Activated naive CD8-positive, alpha-beta T cell treated with anti-CD3 and anti-CD28 coated beads, Interleukin-2, amount 50 U/mL, for 24 hours (primary cell): ENCODE measurements around the gene FHOD3.

Experiments used
- ATAC-seq: fragments of 150-1000 bp; cut with Tn5 transposase; one replicate; pipeline ENCODE4 v1.10.0; 2021
- DNase-seq: peaks from one replicate; pipeline ENCODE4 v3.0.0; 2021
- H3K27ac Mint-ChIP-seq: one replicate; pipeline ENCODE4 v1.8.0; 2021; ENCODE audit warnings: mild to moderate bottlenecking, mixed read lengths
- H3K27me3 Mint-ChIP-seq: one replicate; pipeline ENCODE4 v1.8.0; 2021; ENCODE audit warnings: mixed read lengths
- H3K36me3 Mint-ChIP-seq: one replicate; pipeline ENCODE4 v1.8.0; 2021; ENCODE audit warnings: low read depth, mixed read lengths
- H3K4me1 Mint-ChIP-seq: one replicate; pipeline ENCODE4 v1.8.0; 2021; ENCODE audit warnings: mixed read lengths
- H3K4me3 Mint-ChIP-seq: one replicate; pipeline ENCODE4 v1.8.0; 2021; ENCODE audit warnings: mild to moderate bottlenecking, moderate library complexity, mixed read lengths
- H3K9me3 Mint-ChIP-seq: one replicate; pipeline ENCODE4 v1.8.0; 2021; ENCODE audit warnings: mixed read lengths

The FHOD3 gene

DNA sequence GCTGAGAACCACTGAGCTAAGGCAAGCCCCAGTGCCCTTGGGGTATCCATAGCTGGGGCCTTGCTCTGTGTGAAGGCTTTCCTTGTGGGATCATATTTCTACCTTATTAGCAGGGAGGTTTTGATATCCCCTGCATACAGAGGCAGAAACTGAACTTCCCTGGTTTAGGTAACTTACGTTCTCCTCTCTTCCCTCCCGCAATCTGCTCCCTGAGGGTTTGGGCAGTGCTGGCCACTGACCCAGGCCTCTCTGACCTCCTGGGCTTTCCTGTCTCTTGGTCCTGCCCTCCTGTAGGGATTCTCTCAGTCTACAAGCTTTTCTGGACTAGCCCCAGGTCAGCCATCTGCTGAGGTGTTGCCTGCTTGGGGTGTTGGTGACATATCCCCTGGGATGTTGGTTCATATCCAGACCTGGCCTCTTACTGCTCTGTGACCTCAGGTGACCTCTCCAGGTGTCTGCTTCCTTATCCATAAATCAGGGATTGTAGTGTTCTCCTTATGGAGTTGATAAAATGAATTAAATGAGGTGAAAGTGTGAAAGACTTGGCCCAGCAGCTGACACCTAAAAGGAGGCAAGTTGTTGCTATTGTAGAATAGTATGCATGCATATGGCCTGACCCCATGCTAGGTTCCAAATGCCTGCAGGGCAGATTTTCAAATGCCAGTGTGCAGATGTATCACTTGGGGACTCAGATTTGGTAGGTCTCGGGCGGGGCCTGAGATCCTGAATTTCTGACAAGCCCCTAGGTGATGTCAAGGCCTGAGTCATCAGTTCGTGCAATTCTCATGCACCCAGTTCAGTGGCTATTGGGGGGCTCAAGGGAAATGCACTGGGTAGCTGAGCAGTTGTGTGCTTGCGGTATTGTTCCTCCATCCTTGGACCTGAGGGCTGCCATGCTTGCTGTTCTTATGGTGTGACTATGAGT lies 106.6 kb downstream of the FHOD3 start:
- Mint-ChIP-seq H3K4me1 (no peaks in the 10 kb centered on the region), H3K4me3 (no peak overlapping the region), H3K27me3 (peaks cover 9% of the 10 kb centered on the region), H3K9me3 (no peaks in the 10 kb centered on the region), H3K36me3 (no peaks in the 10 kb centered on the region), H3K27ac (no peak overlapping the region)
- DNase-seq (no peak), ATAC-seq (no peak)

DNA sequence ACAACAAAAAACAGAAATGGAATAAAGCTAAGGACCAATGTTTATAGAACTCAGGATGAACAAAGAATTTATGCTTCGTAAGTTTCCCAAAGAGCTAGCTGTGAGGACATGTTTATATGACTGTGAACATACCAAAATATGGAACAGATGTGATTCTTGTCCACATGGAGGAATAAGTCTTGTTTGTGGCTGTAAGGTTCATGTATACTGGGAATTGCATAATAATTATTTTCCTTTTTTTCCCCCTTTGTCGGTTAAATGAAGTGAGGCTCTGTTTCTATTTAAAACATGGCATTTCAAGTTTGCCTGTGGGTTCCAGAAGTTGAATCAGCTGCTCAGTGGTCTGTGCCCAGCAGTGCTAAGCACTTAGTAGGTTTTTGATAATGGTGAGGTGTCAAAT lies 108.1 kb downstream of the FHOD3 start:
- no peaks in the 10 kb centered on the region for H3K36me3 Mint-ChIP-seq
- H3K9me3 Mint-ChIP-seq: no peaks in the 10 kb centered on the region
- peaks cover 5% of the 10 kb centered on the region for H3K27me3 Mint-ChIP-seq
- H3K4me1 Mint-ChIP-seq: no peaks in the 10 kb centered on the region
- no peak for ATAC-seq
- no peak for DNase-seq
- H3K4me3 Mint-ChIP-seq: no peak overlapping the region
- H3K27ac Mint-ChIP-seq: no peak overlapping the region

DNA sequence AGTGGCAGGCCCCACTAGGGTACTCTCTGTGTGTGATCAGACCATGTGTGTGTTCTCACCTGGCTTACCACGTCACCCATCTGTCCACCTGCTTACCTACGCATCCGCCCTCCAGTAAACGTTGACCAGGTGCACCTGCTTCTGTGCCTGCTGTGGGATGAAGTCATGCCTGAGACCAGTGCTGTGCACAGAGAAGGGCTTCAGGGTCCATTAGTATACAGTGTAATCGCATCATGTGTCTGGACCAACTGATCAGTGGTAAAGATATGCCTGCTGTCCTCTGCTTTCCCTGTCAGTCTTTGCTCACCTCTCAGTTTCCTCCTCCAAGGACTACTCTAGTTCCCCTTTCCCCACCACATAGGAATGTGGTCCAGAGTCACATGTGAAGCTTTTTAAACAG lies 109.3 kb downstream of the FHOD3 start:
- no peak overlapping the region for H3K4me3 Mint-ChIP-seq
- peaks cover 5% of the 10 kb centered on the region for H3K27me3 Mint-ChIP-seq
- H3K4me1 Mint-ChIP-seq: no peaks in the 10 kb centered on the region
- DNase-seq (no peak), ATAC-seq (no peak)
- H3K9me3 Mint-ChIP-seq: no peaks in the 10 kb centered on the region
- no peak overlapping the region for H3K27ac Mint-ChIP-seq
- H3K36me3 Mint-ChIP-seq: no peaks in the 10 kb centered on the region

DNA sequence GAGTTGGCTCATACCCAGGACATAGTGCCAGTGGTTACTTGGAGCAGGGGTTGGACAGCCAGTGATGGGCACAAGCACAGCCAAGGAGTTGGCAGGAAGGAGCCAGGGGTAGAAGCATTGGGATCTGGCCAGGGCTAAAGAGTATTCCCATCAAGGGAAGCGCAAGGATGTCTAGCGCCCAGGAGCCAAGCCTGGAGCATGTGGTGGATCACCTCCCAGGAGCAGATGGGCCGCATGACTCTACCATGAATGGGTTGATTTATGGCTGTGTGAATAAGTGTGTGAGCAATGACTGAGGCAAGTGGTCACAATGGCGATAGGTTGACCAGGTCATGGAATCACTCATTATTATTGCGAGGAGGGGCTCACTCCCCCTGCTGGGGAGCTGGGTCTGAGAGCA lies 111.1 kb downstream of the FHOD3 start:
- H3K4me1 Mint-ChIP-seq: no peaks in the 10 kb centered on the region
- peaks cover 5% of the 10 kb centered on the region for H3K27me3 Mint-ChIP-seq
- DNase-seq: no peak
- H3K9me3 Mint-ChIP-seq: no peaks in the 10 kb centered on the region
- H3K36me3 Mint-ChIP-seq: no peaks in the 10 kb centered on the region
- H3K4me3 Mint-ChIP-seq: no peak overlapping the region
- no peak for ATAC-seq
- H3K27ac Mint-ChIP-seq: no peak overlapping the region

DNA sequence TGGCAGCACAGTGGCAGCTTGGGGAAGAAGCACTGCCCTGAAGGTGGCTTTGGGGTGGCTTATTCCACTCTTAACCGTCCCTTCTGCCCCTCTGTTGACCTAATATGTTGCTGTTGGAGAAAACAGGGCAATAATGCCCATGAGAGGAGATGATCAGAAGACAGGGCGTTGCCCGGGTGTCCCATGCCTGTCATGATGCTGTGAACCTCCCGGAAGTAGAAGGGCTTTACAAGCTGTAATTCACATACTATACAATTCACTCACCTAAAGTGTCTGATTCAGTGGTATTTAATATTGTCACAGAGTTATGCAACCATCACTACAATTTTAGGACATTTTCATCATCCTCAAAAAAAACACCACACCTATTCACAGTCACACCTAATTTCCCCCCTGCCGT lies 112.3 kb downstream of the FHOD3 start:
- Mint-ChIP-seq H3K9me3 (no peaks in the 10 kb centered on the region), H3K4me3 (no peak overlapping the region), H3K27ac (no peak overlapping the region), H3K27me3 (peaks cover 5% of the 10 kb centered on the region), H3K4me1 (no peaks in the 10 kb centered on the region), H3K36me3 (no peaks in the 10 kb centered on the region)
- DNase-seq (no peak), ATAC-seq (no peak)

- ATAC-seq: no peak
- no peak for DNase-seq
Observed at GRCh38 chr18:36410346-36410745, 112.8 kb downstream of the FHOD3 start.

DNA sequence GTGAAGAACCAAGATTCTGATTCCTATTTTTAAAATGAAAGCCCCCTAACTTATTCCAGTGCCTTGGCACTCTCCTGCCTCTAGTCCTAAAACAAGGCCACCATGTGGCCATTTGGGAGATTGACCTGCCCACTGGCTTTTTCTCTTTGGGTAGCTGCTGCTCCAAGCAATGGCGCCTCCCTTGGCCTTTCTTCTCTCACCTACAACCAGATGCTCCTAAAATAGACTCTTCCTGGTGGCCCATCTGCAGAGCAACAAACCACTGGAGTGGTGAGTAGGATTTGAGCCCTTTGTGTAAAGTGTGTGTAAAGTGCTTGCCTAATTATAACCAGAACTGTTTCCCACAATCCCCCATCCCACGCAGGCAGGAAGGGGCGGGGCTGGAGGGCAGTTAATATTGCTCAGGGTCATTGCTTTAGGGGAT lies 114.2 kb downstream of the FHOD3 start:
- DNase-seq: no peak
- H3K4me1 Mint-ChIP-seq: no peaks in the 10 kb centered on the region
- H3K27me3 Mint-ChIP-seq: peaks cover 7% of the 10 kb centered on the region

More at GRCh38 chr18:36410346-36410745, 112.8 kb downstream of the FHOD3 start:
- Mint-ChIP-seq H3K4me3 (no peak overlapping the region), H3K27me3 (peaks cover 7% of the 10 kb centered on the region), H3K27ac (no peak overlapping the region), H3K9me3 (no peaks in the 10 kb centered on the region), H3K36me3 (no peaks in the 10 kb centered on the region), H3K4me1 (no peaks in the 10 kb centered on the region)

GRCh38 chr18:36412778-36413177 lies 115.3 kb downstream of the FHOD3 start:
- no peak overlapping the region for H3K27ac Mint-ChIP-seq
- ATAC-seq (no peak), DNase-seq (no peak)
- H3K27me3 Mint-ChIP-seq: peaks cover 5% of the 10 kb centered on the region
- H3K4me3 Mint-ChIP-seq: no peak overlapping the region
- H3K4me1 Mint-ChIP-seq: no peaks in the 10 kb centered on the region
- H3K36me3 Mint-ChIP-seq: no peaks in the 10 kb centered on the region
- H3K9me3 Mint-ChIP-seq: no peaks in the 10 kb centered on the region

More for the DNA sequence above, 114.2 kb downstream of the FHOD3 start:
- Mint-ChIP-seq H3K4me3 (no peak overlapping the region), H3K36me3 (no peaks in the 10 kb centered on the region), H3K9me3 (no peaks in the 10 kb centered on the region), H3K27ac (no peak overlapping the region)
- ATAC-seq: no peak

DNA sequence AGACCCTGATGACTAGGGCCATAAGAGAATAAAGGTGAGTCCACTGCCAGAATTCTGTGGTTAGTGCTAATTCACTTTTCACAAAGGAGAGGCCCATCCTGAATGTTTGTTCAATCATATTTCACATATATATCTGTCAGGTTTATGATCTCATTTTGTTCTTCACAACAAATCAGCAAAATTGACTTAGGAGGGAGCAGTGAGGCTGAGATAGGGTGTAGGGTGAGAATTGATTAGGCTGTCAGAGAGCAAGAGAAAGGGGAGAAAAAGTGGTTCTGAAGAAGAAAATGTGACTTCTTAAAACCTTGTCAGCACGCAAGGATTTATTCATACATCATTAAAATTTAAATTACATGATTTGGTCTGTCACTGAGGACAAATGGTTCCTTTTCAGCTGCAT lies 117.7 kb downstream of the FHOD3 start:
- DNase-seq (no peak), ATAC-seq (no peak)
- Mint-ChIP-seq H3K27me3 (peaks cover 2% of the 10 kb centered on the region), H3K36me3 (no peaks in the 10 kb centered on the region), H3K9me3 (no peaks in the 10 kb centered on the region), H3K4me1 (no peaks in the 10 kb centered on the region), H3K27ac (no peak overlapping the region), H3K4me3 (no peak overlapping the region)

GRCh38 chr18:36415625-36416024 lies 118.1 kb downstream of the FHOD3 start:
- no peak overlapping the region for H3K27ac Mint-ChIP-seq
- peaks cover 2% of the 10 kb centered on the region for H3K27me3 Mint-ChIP-seq
- no peaks in the 10 kb centered on the region for H3K4me1 Mint-ChIP-seq
- ATAC-seq: no peak
- no peaks in the 10 kb centered on the region for H3K36me3 Mint-ChIP-seq
- no peaks in the 10 kb centered on the region for H3K9me3 Mint-ChIP-seq
- no peak overlapping the region for H3K4me3 Mint-ChIP-seq
- DNase-seq: no peak

GRCh38 chr18:36419188-36419899 lies 121.8 kb downstream of the FHOD3 start:
- ATAC-seq: no peak
- Mint-ChIP-seq H3K4me3 (no peak overlapping the region), H3K4me1 (no peaks in the 10 kb centered on the region), H3K27me3 (peaks cover 2% of the 10 kb centered on the region), H3K36me3 (no peaks in the 10 kb centered on the region), H3K27ac (no peak overlapping the region), H3K9me3 (no peaks in the 10 kb centered on the region)
- DNase-seq: no peak

DNA sequence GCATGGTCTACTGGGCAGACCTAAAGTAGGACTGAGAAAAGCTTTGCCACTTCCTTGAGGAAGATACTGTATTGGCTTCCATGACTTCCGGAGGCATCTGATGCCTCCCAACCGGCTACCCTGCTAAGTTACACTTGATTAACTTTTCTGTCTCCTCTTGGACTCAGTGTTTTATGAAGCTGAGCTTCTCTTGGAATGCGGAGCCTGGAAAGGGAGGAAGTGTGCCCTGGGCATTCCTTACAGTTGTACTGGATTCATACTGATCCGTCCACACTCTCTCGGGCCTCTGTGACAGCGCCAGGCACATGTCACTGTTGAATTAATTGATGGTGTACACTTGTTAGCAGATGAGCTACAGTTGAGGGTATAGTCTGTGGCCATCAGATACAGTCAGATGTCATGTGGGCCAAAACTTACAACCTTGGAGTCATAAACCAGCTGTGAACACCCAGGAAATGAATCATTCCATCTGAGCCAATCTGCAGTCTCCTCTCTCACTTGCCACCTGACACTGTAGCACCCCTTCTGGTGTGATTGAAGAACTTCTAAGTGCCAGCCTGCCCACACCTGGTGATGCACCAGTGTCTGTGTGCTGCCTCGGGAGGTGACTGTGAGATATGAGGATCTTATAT lies 122.5 kb downstream of the FHOD3 start:
- H3K36me3 Mint-ChIP-seq: no peaks in the 10 kb centered on the region
- no peak overlapping the region for H3K27ac Mint-ChIP-seq
- peaks cover 2% of the 10 kb centered on the region for H3K27me3 Mint-ChIP-seq
- H3K9me3 Mint-ChIP-seq: no peaks in the 10 kb centered on the region
- ATAC-seq (peak; percentile 71), DNase-seq (peak; percentile 6)
- no peaks in the 10 kb centered on the region for H3K4me1 Mint-ChIP-seq
- H3K4me3 Mint-ChIP-seq: no peak overlapping the region

DNA sequence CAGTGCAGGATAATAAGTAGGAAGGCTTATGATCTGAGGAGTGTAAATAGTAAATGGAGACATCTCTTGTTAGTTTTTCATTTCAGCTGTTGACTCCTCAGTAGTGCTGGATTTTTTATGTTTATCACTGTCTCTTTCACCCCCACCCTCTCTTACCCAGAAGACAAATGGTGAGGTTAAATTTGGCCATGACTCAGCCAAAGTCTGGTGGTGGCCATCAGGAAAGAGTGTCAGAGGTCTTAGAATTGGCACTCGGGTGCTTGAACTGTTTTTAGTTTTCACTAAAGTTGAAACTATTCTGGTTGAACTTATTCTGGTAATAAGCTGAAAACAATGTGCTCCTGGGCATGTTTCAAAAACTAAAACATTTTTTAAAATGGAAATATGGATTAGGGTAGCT lies 123.3 kb downstream of the FHOD3 start:
- Mint-ChIP-seq H3K36me3 (no peaks in the 10 kb centered on the region), H3K27ac (no peak overlapping the region), H3K9me3 (no peaks in the 10 kb centered on the region), H3K27me3 (no peaks in the 10 kb centered on the region), H3K4me3 (no peak overlapping the region), H3K4me1 (no peaks in the 10 kb centered on the region)
- ATAC-seq (no peak), DNase-seq (no peak)

- Mint-ChIP-seq H3K27ac (no peak overlapping the region), H3K27me3 (peaks cover 5% of the 10 kb centered on the region), H3K9me3 (no peaks in the 10 kb centered on the region), H3K4me3 (no peak overlapping the region), H3K4me1 (no peaks in the 10 kb centered on the region), H3K36me3 (no peaks in the 10 kb centered on the region)
- no peak for DNase-seq
- no peak for ATAC-seq
Observed at GRCh38 chr18:36424741-36425142, 127.2 kb downstream of the FHOD3 start.

- Mint-ChIP-seq H3K4me1 (no peaks in the 10 kb centered on the region), H3K36me3 (no peaks in the 10 kb centered on the region), H3K27me3 (peaks cover 5% of the 10 kb centered on the region), H3K4me3 (no peak overlapping the region), H3K27ac (no peak overlapping the region), H3K9me3 (no peaks in the 10 kb centered on the region)
- ATAC-seq (no peak), DNase-seq (no peak)
Observed at GRCh38 chr18:36427369-36427768, 129.9 kb downstream of the FHOD3 start.
